Measurements from ENCODE around the gene SOX6.
"Not testable (repeated sequence)": the region's sequence is repeated elsewhere in the genome, so short reads cannot be mapped to it uniquely, and the experiment has no call there.

SOX6 gene

DNA sequence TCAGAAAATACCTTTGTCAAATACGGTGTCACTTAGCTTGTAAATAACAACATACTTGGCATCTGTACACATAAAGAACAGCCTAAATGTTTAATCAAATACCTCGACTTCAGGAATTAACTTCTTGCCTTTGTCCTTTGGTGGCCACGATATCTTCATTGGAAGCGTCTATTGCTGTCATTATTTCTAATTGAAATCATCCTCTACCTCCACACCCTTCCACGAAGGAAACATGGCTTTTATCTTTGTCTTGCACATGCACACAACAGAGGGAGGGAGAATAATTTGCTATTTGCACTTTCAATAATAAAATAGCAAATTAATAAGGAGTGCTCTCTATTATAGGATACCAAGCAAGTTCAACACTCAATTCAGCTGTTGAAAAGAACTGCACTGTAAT, 25.8 kb upstream of the SOX6 start:
- no peak overlapping the region for H3K4me3 ChIP-seq (replicated peaks; ENCODE audit: low read depth, low read length)
- DNase-seq (ENCODE audit: extremely low read depth, low read depth): no peak
- TF ChIP-seq, protein P1, sequence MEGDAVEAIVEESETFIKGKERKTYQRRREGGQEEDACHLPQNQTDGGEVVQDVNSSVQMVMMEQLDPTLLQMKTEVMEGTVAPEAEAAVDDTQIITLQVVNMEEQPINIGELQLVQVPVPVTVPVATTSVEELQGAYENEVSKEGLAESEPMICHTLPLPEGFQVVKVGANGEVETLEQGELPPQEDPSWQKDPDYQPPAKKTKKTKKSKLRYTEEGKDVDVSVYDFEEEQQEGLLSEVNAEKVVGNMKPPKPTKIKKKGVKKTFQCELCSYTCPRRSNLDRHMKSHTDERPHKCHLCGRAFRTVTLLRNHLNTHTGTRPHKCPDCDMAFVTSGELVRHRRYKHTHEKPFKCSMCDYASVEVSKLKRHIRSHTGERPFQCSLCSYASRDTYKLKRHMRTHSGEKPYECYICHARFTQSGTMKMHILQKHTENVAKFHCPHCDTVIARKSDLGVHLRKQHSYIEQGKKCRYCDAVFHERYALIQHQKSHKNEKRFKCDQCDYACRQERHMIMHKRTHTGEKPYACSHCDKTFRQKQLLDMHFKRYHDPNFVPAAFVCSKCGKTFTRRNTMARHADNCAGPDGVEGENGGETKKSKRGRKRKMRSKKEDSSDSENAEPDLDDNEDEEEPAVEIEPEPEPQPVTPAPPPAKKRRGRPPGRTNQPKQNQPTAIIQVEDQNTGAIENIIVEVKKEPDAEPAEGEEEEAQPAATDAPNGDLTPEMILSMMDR (IDR thresholded peaks at IDR 0.05; ENCODE audit: low read depth, low read length, missing control alignments): no peak

DNA sequence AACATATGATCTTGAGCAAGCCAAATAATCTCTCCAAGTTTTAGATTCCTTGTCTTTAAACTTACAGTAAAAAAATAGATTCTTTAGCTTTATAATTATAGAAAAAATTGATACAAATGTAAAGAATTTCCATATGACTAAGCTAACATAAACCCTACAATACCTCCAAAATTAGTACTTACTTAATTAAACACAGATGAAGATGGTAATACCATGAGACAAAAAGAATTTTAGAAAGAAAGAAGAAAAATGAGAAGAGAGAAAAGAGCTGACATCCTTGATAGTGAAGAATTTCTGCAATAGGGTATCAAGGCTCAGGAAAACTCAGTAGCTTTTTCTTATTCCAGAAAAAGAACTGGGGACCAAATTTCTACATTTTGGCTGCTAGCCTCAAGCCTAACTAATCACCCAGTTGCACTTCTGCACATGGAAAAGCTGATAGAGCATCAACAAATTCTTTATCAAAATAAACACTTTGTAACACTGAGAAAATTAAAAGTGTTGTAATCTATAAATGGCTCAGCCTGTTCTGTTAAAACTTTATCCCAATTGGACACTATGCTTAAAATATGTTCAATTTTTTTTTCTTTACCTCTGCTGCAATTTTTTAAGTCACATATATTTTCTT, 24.7 kb upstream of the SOX6 start:
- no peak for DNase-seq (ENCODE audit: extremely low read depth, low read depth)
- TF ChIP-seq, protein P1 (IDR thresholded peaks at IDR 0.05; ENCODE audit: low read depth, low read length, missing control alignments): no peak
- no peak overlapping the region for H3K4me3 ChIP-seq (replicated peaks; ENCODE audit: low read depth, low read length)

DNA sequence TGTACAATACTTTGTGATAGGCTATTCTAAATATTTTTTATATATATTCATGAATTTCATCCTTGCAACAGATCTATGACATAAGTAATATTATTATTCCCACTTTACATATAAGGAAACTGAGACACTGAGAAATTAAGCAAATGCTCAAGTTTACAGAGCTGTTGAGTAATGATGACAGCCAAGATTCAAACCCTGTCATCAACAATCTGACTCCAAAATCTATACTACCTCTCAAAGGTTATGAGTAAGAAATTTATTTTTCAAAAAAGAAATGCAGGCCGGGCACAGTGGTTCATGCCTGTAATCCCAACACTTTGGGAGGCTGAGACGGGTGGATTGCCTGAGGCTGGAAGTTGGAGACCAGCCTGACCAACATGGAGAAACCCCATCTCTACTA, 22.6 kb upstream of the SOX6 start:
- TF ChIP-seq, protein P1 (IDR thresholded peaks at IDR 0.05; ENCODE audit: low read depth, low read length, missing control alignments): no peak
- H3K4me3 ChIP-seq (replicated peaks; ENCODE audit: low read depth, low read length): no peak overlapping the region
- DNase-seq (ENCODE audit: extremely low read depth, low read depth): no peak

DNA sequence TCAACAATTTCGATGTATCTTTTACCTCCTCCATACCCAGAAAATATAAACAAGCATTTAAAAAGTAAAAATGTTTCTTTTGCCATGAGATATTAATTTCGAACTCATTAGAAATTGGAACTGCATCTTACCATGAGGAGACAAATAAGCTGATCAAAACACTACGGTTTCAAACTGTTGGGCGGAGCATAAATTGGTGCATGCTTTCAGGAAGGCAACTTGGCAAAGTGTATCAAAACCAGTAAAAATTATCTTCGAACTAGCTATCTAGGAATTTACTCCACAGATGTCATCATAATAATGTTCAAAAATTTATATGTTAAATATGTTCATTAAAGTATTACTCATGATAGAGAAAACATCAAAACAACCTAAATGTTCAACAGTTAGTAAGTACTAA, 21.4 kb upstream of the SOX6 start:
- TF ChIP-seq, protein P1 (IDR thresholded peaks at IDR 0.05; ENCODE audit: low read depth, low read length, missing control alignments): no peak
- DNase-seq (ENCODE audit: extremely low read depth, low read depth): no peak
- no peak overlapping the region for H3K4me3 ChIP-seq (replicated peaks; ENCODE audit: low read depth, low read length)

DNA sequence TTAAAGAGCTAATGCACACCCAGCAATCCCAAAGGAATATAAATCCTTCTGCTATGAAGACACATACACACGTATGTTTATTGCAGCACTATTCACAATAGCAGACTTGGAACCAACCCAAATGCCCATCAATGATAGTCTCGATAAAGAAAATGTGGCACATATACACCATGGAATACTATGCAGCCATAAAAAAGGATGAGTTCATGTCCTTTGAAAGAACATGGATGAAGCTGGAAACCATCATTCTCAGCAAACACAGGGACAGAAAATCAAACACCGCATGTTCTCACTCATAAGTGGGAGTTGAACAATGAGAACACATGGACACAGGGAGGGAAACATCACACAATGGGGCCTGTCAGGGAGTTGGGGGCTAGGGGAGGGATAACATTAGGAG, 19.3 kb upstream of the SOX6 start:
- not testable (repeated sequence) for DNase-seq (ENCODE audit: extremely low read depth, low read depth); H3K4me3 ChIP-seq (replicated peaks; ENCODE audit: low read depth, low read length)

DNA sequence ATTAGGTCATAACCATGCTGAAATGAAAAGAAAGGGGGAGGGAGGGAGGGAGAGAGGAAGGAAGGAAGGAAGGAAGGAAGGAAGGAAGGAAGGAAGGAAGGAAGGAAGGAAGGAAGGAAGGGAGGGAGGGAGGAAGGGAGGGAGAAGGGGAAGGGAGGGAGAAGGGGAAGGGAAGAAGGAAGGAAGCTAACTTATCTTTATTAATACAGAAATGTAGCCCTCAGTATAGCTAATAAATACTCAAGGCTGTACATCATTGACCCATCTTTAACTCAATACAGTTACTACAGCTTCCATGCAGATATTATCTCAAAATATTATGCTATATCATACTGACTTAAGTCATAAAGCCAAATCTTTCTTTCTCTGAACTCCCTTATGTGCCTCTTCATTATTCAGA, 17.4 kb upstream of the SOX6 start:
- no peak for DNase-seq (ENCODE audit: extremely low read depth, low read depth)
- TF ChIP-seq, protein P1 (IDR thresholded peaks at IDR 0.05; ENCODE audit: low read depth, low read length, missing control alignments): no peak

DNA sequence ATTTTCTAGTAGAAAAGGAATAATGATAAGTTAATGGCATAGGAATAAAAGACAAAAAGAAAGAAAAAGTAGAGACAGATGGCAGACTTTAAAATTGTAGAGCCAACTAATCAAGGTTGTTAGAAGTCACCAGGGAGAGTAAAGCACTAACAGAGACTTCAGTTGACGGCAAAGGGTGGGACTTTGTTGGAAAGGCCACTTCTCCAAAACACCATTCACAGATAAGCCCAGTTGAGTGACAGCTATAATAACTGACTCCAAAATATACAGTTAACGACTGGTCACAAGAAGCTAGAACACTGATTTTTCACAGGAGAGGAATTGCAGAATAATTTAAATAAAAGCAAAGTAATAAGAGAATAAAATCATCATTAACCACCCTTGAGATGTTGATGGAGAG, 16.0 kb upstream of the SOX6 start:
- no peak overlapping the region for H3K4me3 ChIP-seq (replicated peaks; ENCODE audit: low read depth, low read length)
- TF ChIP-seq, protein P1 (IDR thresholded peaks at IDR 0.05; ENCODE audit: low read depth, low read length, missing control alignments): no peak
- DNase-seq (ENCODE audit: extremely low read depth, low read depth): no peak

More for the DNA sequence above, 17.4 kb upstream of the SOX6 start:
- H3K4me3 ChIP-seq (replicated peaks; ENCODE audit: low read depth, low read length): no peak overlapping the region

Measured in HFF-Myc (cell line).